ENCODE measurements around the gene ANO10.

The ANO10 gene

DNA sequence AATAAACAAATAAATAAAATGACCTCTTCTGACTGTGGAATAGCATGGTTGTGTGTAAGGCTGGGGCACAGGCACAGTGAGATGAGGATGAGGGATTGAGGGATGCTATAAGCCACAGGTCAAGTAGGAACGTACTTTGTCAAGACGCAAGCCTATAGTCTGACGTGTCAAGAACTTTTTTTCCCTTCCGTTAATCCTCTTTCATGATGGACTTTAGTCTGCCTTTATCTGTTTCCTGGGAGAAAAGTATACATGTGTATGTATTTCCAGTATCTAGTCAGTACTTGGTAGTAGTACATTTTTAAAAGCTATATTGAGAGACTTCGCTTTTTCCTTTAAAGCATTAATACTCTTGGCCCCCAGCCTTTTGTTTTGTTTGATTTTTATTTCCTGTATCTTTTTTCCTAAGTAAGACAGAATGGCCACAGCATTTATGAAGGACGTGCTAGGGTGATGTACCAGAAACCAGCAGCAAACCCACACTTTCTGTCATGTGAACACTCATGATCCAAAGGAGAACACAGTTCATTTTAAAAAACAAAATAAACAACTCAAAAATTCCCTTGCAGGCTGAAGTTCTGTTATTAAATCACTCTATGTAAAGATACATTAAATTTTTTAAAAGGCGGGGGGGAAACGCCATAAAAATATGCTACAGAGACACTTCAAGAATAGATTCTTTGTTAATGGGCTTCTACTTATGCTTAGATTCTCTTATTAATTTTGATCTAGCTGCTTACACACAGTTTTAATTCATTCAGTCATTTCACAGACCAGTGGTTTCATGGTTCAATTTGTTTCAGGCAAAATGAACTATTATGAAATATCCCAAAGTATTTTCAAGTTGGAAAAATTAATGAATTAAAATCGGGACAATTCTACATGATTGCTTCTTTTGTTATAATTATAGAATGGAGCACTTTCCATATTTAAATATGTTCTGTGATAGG is 220.8 kb downstream of the ANO10 start:
- TF ChIP-seq, protein P1, sequence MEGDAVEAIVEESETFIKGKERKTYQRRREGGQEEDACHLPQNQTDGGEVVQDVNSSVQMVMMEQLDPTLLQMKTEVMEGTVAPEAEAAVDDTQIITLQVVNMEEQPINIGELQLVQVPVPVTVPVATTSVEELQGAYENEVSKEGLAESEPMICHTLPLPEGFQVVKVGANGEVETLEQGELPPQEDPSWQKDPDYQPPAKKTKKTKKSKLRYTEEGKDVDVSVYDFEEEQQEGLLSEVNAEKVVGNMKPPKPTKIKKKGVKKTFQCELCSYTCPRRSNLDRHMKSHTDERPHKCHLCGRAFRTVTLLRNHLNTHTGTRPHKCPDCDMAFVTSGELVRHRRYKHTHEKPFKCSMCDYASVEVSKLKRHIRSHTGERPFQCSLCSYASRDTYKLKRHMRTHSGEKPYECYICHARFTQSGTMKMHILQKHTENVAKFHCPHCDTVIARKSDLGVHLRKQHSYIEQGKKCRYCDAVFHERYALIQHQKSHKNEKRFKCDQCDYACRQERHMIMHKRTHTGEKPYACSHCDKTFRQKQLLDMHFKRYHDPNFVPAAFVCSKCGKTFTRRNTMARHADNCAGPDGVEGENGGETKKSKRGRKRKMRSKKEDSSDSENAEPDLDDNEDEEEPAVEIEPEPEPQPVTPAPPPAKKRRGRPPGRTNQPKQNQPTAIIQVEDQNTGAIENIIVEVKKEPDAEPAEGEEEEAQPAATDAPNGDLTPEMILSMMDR (IDR thresholded peaks at IDR 0.05; ENCODE audit: insufficient read depth, low read depth, low read length, missing control alignments), result no peak
- DNase-seq (ENCODE audit: low read depth), result no peak
- no peak overlapping the region for H3K4me3 ChIP-seq (ENCODE audit: low read depth, low read length)

DNA sequence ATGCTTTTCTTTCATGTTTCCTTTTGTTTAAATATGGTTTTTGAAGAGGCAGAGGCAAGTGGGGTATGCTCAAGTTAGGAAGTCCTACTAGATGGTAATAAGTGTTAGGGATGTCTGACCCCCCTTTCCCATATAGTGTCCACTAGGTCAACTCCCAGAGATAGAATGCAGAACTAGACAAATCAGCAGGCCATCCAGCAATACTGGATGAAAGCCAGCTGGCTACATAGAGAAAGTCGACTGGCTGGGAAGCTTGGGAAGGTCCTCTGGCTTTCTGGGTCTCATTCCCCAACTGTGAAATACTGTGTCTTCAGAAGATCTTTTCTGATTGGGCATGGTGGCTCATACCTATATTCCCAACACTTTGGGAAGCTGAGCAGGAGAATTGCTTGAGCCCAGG is 221.6 kb downstream of the ANO10 start:
- DNase-seq (ENCODE audit: low read depth), result no peak
- no peak overlapping the region for H3K4me3 ChIP-seq (ENCODE audit: low read depth, low read length)
- TF ChIP-seq, protein P1 (IDR thresholded peaks at IDR 0.05; ENCODE audit: insufficient read depth, low read depth, low read length, missing control alignments), result no peak

DNA sequence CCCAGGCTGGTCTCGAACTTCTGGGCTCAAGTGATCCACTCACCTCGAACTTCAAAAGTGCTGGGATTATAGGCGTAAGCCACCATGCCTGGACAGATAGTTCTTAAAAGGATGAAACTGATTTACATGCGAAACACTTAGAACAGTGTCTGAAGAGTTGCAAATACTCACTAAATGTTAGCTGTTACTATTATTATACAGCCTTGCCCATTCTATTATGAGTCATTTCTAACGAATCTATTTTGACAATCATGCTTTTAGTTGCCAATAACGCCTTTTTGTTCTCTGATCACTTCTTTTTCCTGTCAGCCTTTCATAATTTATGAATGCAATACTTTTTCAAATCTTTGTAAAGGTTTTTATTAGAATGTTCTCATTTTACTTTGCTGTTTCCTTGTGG is 222.8 kb downstream of the ANO10 start:
- TF ChIP-seq, protein P1 (IDR thresholded peaks at IDR 0.05; ENCODE audit: insufficient read depth, low read depth, low read length, missing control alignments), result no peak
- H3K4me3 ChIP-seq (ENCODE audit: low read depth, low read length), result no peak overlapping the region
- no peak for DNase-seq (ENCODE audit: low read depth)

DNA sequence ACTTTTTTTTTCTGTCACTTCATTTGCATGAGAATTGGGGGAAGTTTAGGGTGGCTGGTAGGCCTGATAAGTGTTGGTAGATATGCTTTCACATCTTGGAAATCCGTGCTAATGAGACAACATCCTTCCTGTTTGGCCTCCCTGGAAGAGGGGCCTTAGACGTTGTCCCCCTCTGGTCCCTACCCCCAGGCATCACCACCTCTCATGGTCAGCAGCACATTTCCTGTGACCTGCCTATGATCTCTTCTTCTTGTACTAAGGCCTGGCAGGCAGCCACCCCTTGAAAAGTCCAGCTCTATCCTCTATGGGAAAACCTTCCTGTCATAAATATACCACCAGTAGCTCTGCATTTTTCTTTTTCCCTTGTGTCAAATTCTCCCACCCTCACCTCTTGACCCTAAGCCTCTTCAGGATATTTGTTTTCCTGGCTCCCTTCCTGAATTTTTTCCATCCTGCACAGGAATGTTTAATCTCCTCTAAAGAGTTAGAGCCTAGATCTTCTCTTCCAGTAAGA is 227.7 kb downstream of the ANO10 start:
- TF ChIP-seq, protein P1 (IDR thresholded peaks at IDR 0.05; ENCODE audit: insufficient read depth, low read depth, low read length, missing control alignments), result no peak
- H3K4me3 ChIP-seq (ENCODE audit: low read depth, low read length), result no peak overlapping the region
- DNase-seq (ENCODE audit: low read depth), result no peak

DNA sequence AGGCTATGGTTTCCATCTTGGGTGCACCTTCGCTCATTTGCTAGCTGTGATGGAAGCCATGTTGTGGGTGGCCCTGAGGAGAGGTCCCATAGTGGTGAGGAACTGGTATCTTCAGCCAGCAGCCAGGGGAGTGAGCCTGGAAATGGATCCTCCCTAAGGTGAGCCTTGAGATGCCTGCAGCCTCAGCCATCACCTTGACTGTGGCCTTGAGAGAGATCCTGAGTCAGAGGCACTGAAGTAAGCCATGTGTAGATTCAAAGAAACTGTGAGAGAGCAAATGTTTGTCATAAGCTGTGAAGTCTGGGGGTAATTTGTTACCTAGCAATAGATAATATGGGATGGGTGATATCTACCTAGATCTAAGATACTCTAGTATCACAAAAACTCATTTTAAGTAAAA is 230.2 kb downstream of the ANO10 start:
- DNase-seq (ENCODE audit: low read depth), result no peak
- TF ChIP-seq, protein P1 (IDR thresholded peaks at IDR 0.05; ENCODE audit: insufficient read depth, low read depth, low read length, missing control alignments), result no peak
- H3K4me3 ChIP-seq (ENCODE audit: low read depth, low read length), result no peak overlapping the region

DNA sequence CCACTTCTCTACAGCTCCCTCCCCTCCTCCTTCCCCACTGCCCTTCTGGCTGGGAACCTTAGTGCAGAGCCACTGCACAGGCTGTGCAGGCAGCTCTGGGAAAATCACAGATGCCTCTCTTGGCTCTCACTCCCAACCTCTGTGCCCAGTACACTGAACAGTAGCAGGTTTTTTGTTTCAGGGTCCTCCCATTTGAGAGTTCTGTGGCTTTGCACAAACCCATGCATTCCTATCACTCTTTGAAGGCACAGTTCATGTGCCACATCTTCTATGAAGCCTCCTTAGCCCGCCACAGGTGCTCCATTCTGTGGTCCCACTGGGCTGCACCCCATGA is 231.6 kb downstream of the ANO10 start:
- H3K4me3 ChIP-seq (ENCODE audit: low read depth, low read length), result no peak overlapping the region
- DNase-seq (ENCODE audit: low read depth), result no peak
- TF ChIP-seq, protein P1 (IDR thresholded peaks at IDR 0.05; ENCODE audit: insufficient read depth, low read depth, low read length, missing control alignments), result no peak
